Measurements from ENCODE around the gene SERPIND1.

- TF ChIP-seq, protein P1, sequence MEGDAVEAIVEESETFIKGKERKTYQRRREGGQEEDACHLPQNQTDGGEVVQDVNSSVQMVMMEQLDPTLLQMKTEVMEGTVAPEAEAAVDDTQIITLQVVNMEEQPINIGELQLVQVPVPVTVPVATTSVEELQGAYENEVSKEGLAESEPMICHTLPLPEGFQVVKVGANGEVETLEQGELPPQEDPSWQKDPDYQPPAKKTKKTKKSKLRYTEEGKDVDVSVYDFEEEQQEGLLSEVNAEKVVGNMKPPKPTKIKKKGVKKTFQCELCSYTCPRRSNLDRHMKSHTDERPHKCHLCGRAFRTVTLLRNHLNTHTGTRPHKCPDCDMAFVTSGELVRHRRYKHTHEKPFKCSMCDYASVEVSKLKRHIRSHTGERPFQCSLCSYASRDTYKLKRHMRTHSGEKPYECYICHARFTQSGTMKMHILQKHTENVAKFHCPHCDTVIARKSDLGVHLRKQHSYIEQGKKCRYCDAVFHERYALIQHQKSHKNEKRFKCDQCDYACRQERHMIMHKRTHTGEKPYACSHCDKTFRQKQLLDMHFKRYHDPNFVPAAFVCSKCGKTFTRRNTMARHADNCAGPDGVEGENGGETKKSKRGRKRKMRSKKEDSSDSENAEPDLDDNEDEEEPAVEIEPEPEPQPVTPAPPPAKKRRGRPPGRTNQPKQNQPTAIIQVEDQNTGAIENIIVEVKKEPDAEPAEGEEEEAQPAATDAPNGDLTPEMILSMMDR (IDR thresholded peaks at IDR 0.05; ENCODE audit: poor library complexity): no peak
- TF ChIP-seq EZH2 (IDR thresholded peaks at IDR 0.05; ENCODE audit: borderline replicate concordance): no peak
- no peak for TF ChIP-seq EZH2phosphoT487 (IDR thresholded peaks at IDR 0.05; ENCODE audit: low read depth, severe bottlenecking, unreplicated experiment)
These were observed 8.0 kb upstream of the SERPIND1 start for GRCh38 chr22:20765938-20766337.
